ENCODE results near the gene AK5.
"Not testable (repeated sequence)": the region's sequence is repeated elsewhere in the genome, so short reads cannot be mapped to it uniquely, and the experiment has no call there.

AK5 gene

DNA sequence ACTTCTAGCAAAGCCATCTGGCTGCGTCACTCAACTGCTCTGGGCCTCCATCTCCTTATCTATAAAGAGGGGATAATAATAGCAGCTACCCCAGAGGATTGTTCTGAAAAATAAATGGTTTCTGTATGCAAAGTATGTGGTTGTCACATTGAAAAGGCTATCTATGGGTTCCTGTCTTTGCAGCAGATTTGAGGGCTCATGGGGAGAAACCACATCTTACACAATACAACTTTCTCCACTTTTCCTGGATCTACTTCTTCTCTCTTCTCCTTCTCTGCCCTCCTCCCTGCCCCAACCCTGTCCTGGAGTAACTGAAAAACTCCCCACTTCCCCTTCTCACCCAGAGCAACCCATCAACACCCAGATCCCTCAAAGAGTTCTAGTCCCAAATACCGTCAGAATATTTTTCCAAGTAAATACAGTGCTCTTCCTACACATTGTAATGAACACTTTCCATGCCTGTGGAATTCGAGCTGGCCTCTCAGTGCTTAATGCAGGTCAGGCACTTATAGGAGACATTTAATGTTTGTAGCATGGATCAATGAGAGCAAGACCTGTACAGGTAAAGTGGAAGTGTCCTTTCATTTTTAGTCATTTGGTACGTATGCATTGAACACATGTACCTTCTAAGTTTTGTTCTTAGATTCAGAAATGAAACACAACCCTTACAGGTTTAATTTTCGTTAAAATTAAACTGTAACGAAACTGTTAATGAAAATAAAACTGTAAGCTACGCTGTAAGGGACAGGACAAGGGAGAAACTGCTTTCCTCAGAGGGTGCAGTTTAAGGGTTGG, 131.9 kb downstream of the AK5 start:
- Histone ChIP-seq H3K9me3 (ENCODE audit: control extremely low read depth in 1 of 5, control insufficient read depth in 4 of 5, insufficient read depth in 2 of 5, low read depth in 1 of 5, low read length in 4 of 5) (peaks cover 0 to 9% (median 0%) of the 10 kb centered on the region in 5 experiments), H3K36me3 (ENCODE audit: control insufficient read depth in 4 of 4, insufficient read depth in 4 of 4, low read length in 3 of 4) (no peaks in the 10 kb centered on the region), H3K27ac (ENCODE audit: insufficient read depth in 1 of 2, low read depth in 1 of 2, low read length in 2 of 2, poor library complexity in 1 of 2, severe bottlenecking in 2 of 2) (no peak overlapping the region), H3K4me1 (ENCODE audit: control extremely low read depth in 1 of 4, control insufficient read depth in 4 of 4, insufficient read depth in 4 of 4, low read length in 3 of 4) (peaks cover 20 to 54% (median 37%) of the 10 kb centered on the region in 4 experiments), H3K4me3 (ENCODE audit: control insufficient read depth in 1 of 7, extremely low read depth in 1 of 7, insufficient read depth in 4 of 7, low read depth in 2 of 7, low read length in 6 of 7) (peak overlapping the region in 3 of 7 experiments; percentile 2 to 60 (median 39)), H3K27me3 (replicated peaks in 2 of 5; ENCODE audit: control insufficient read depth in 4 of 5, insufficient read depth in 5 of 5, low read length in 4 of 5) (no peaks in the 10 kb centered on the region)
- CTCF ChIA-PET, result interaction anchor here (1.1 kb wide), 1 partner anchor 22 kb away, joined by 3 read pairs; no protein-coding TSS in a partner anchor
- POLR2A ChIA-PET, result no interaction called here
- DNase-seq, result peak in 2 of 3 donors; percentile 55 to 57
- 43% methylated on average over 2 of the region's 7 CpGs for WGBS (ENCODE audit: insufficient coverage)

DNA sequence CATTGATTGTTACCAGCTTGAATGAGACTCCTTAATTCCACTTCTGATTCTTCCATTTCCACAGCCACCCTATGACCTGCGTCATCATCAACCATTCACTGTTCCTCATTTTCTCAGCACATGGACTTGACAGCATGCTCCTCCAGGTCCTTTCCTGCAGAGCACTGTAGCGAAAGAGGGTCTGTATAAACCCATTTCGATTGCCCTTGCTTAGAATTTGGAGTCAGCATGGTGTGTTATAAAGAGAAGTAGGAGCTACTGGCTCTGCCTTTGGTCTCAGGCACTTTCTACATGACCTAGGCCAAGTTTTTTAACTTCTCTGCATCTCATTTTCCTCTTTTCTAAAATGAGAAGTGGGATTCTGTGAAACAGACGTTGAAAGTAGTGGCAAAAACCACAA, 133.8 kb downstream of the AK5 start:
- Histone ChIP-seq H3K4me3 (ENCODE audit: control insufficient read depth in 1 of 7, extremely low read depth in 1 of 7, insufficient read depth in 4 of 7, low read depth in 2 of 7, low read length in 6 of 7) (no peak overlapping the region), H3K36me3 (ENCODE audit: control insufficient read depth in 4 of 4, insufficient read depth in 4 of 4, low read length in 3 of 4) (no peaks in the 10 kb centered on the region), H3K27me3 (replicated peaks in 2 of 5; ENCODE audit: control insufficient read depth in 4 of 5, insufficient read depth in 5 of 5, low read length in 4 of 5) (no peaks in the 10 kb centered on the region), H3K9me3 (ENCODE audit: control extremely low read depth in 1 of 5, control insufficient read depth in 4 of 5, insufficient read depth in 2 of 5, low read depth in 1 of 5, low read length in 4 of 5) (peaks cover 0 to 4% (median 0%) of the 10 kb centered on the region in 5 experiments), H3K27ac (ENCODE audit: insufficient read depth in 1 of 2, low read depth in 1 of 2, low read length in 2 of 2, poor library complexity in 1 of 2, severe bottlenecking in 2 of 2) (no peak overlapping the region), H3K4me1 (ENCODE audit: control extremely low read depth in 1 of 4, control insufficient read depth in 4 of 4, insufficient read depth in 4 of 4, low read length in 3 of 4) (peaks cover 20 to 57% (median 39%) of the 10 kb centered on the region in 4 experiments)
- ChIA-PET CTCF (interaction anchor here (0.6 kb wide), 1 partner anchor 254 kb away, joined by 3 read pairs; no protein-coding TSS in a partner anchor), POLR2A (no interaction called here)
- peak in 2 of 3 donors; percentile 34 to 55 for DNase-seq
- whole genome bisulfite sequencing (ENCODE audit: insufficient coverage), result no CpG with 5 or more reads among the region's 4 CpGs

DNA sequence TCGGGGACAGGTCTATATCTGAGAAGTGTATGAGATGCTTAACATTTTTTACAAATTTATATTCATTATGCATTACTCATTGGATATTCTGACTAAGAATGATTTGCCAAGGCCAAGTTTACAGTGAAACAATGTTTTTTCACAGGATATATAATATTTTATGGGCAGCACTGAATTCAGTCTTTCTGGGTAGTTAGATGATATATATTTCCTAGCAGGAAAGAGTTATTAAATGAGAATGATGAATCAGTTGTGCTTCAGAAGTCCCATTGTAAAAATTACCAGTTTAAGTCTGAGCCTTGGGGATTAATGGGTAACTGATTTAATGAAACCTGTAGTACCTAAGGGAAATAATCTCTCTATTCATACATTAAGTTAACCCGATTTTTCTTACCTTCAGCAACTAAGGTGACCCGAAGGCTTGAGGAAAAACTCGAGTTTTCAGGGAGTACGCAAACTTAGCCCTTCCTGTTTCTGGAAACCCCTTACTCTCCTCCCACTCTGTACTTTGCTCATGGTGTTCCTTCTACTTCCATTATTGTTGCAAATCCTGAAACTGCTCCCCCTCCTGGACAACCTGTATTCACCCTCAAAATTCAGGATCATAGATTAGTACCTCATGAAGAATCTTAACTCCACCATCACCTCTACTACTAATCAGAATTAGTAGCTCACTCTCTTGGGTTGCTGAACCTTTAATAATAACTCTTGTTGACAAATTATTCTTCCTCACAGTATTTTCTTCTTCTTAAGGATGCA, 135.1 kb downstream of the AK5 start:
- no peak overlapping the region for H3K27ac ChIP-seq (ENCODE audit: insufficient read depth in 1 of 2, low read depth in 1 of 2, low read length in 2 of 2, poor library complexity in 1 of 2, severe bottlenecking in 2 of 2)
- H3K4me1 ChIP-seq (ENCODE audit: control extremely low read depth in 1 of 4, control insufficient read depth in 4 of 4, insufficient read depth in 4 of 4, low read length in 3 of 4), result peaks cover 20 to 58% (median 42%) of the 10 kb centered on the region in 4 experiments
- peaks cover 0 to 4% (median 0%) of the 10 kb centered on the region in 5 experiments for H3K9me3 ChIP-seq (ENCODE audit: control extremely low read depth in 1 of 5, control insufficient read depth in 4 of 5, insufficient read depth in 2 of 5, low read depth in 1 of 5, low read length in 4 of 5)
- H3K27me3 ChIP-seq (replicated peaks in 2 of 5; ENCODE audit: control insufficient read depth in 4 of 5, insufficient read depth in 5 of 5, low read length in 4 of 5), result no peaks in the 10 kb centered on the region
- POLR2A ChIA-PET, result no interaction called here
- no peak for DNase-seq
- H3K4me3 ChIP-seq (ENCODE audit: control insufficient read depth in 1 of 7, extremely low read depth in 1 of 7, insufficient read depth in 4 of 7, low read depth in 2 of 7, low read length in 6 of 7), result no peak overlapping the region
- CTCF ChIA-PET, result no interaction called here
- WGBS (ENCODE audit: insufficient coverage), result 98% methylated on average over 4 of the region's 5 CpGs
- no peaks in the 10 kb centered on the region for H3K36me3 ChIP-seq (ENCODE audit: control insufficient read depth in 4 of 4, insufficient read depth in 4 of 4, low read length in 3 of 4)

DNA sequence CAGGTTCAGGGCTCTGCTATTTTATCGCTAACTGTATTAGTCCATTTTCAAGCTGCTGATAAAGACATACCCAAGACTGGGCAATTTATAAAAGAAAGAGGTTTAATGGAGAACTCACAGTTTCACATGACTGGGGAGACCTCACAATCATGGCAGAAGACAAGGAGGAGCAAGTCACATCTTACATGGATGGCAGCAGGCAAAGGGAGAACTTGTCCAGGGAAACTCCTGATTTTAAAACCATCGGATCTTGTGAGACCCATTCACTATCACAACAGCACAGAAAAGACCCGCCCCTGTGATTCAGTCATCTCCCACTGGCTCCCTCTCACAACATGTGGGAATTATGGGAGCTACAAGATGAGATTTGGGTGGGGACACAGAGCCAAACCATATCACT, 136.2 kb downstream of the AK5 start:
- CTCF ChIA-PET; H3K27ac ChIP-seq (ENCODE audit: insufficient read depth in 1 of 2, low read depth in 1 of 2, low read length in 2 of 2, poor library complexity in 1 of 2, severe bottlenecking in 2 of 2): not testable (repeated sequence)

DNA sequence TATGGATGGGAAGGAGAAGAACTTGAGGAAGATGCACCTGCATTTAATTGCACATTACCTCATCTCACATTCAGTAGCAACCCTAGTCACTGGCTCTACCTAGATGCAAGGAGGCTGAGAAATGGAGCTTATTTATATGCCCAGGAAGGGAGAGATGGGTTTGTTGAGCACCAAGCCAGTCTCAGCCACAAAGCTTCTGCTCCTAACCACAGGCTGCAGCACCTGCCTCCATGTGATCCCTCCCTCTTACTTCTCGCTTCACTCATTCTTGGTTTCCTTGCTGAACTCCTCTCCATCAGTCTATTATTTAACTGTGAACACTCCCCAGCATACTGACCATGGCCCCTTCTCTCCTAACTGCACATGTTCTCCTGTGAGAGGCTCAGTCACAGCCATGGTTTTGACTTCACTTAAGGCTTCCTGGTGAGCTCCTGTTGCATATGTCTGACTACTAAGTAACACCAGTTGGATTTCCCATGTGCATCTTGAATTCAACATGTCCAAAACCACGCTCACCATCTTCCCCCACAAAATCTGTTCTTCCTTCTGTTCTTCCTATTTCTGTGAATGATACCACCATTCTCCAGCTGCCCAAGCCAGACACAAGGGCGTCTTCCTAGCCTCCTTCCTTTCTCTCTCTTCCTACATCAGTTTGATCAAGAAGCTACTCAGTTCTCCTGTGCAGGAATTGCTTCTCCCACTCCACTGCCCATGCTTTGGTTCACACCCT, 139.8 kb downstream of the AK5 start:
- no peak overlapping the region for H3K27ac ChIP-seq (ENCODE audit: insufficient read depth in 1 of 2, low read depth in 1 of 2, low read length in 2 of 2, poor library complexity in 1 of 2, severe bottlenecking in 2 of 2)
- H3K4me3 ChIP-seq (ENCODE audit: control insufficient read depth in 1 of 7, extremely low read depth in 1 of 7, insufficient read depth in 4 of 7, low read depth in 2 of 7, low read length in 6 of 7), result no peak overlapping the region
- DNase-seq, result peak in 2 of 3 donors; percentile 29 to 45
- peaks cover 0 to 14% (median 9%) of the 10 kb centered on the region in 4 experiments for H3K4me1 ChIP-seq (ENCODE audit: control extremely low read depth in 1 of 4, control insufficient read depth in 4 of 4, insufficient read depth in 4 of 4, low read length in 3 of 4)
- no peaks in the 10 kb centered on the region for H3K27me3 ChIP-seq (replicated peaks in 2 of 5; ENCODE audit: control insufficient read depth in 4 of 5, insufficient read depth in 5 of 5, low read length in 4 of 5)
- WGBS (ENCODE audit: insufficient coverage), result 72% methylated on average over 3 of the region's 3 CpGs
- POLR2A ChIA-PET, result no interaction called here
- CTCF ChIA-PET, result interaction anchor here (0.7 to 1.1 kb wide), 2 partner anchors 10 to 13 kb away, joined by 3 read pairs; no protein-coding TSS in a partner anchor
- H3K36me3 ChIP-seq (ENCODE audit: control insufficient read depth in 4 of 4, insufficient read depth in 4 of 4, low read length in 3 of 4), result no peaks in the 10 kb centered on the region
- peaks cover 0 to 20% (median 7%) of the 10 kb centered on the region in 5 experiments for H3K9me3 ChIP-seq (ENCODE audit: control extremely low read depth in 1 of 5, control insufficient read depth in 4 of 5, insufficient read depth in 2 of 5, low read depth in 1 of 5, low read length in 4 of 5)

More for the DNA sequence above, 136.2 kb downstream of the AK5 start:
- 100% methylated on average over 1 of the region's 3 CpGs for WGBS (ENCODE audit: insufficient coverage)
- peaks cover 17 to 46% (median 32%) of the 10 kb centered on the region in 4 experiments for H3K4me1 ChIP-seq (ENCODE audit: control extremely low read depth in 1 of 4, control insufficient read depth in 4 of 4, insufficient read depth in 4 of 4, low read length in 3 of 4)
- DNase-seq; POLR2A ChIA-PET; H3K27me3 ChIP-seq (replicated peaks in 2 of 5; ENCODE audit: control insufficient read depth in 4 of 5, insufficient read depth in 5 of 5, low read length in 4 of 5); H3K4me3 ChIP-seq (ENCODE audit: control insufficient read depth in 1 of 7, extremely low read depth in 1 of 7, insufficient read depth in 4 of 7, low read depth in 2 of 7, low read length in 6 of 7); H3K36me3 ChIP-seq (ENCODE audit: control insufficient read depth in 4 of 4, insufficient read depth in 4 of 4, low read length in 3 of 4); H3K9me3 ChIP-seq (ENCODE audit: control extremely low read depth in 1 of 5, control insufficient read depth in 4 of 5, insufficient read depth in 2 of 5, low read depth in 1 of 5, low read length in 4 of 5): not testable (repeated sequence)

DNA sequence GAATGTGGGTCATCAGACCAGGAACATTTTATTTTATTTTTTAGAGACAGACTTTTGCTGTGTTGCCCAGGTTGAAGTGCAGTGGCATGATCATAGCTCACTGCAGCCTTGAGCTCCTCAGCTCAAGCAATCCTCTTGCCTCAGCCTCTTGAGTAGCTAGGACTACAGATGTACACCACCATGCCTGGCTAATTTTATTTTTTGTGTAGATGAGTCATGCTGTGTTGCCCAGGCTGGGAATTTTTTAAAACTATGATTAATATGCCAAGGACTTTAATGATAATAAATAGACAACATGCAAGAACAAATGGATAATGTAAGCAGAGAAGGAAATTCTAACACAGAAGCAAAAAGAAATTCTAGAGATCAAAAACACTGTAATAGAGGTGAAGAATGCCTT, 142.4 kb downstream of the AK5 start:
- POLR2A ChIA-PET, result no interaction called here

More for the DNA sequence above, 142.4 kb downstream of the AK5 start:
- no peak overlapping the region for H3K4me3 ChIP-seq (ENCODE audit: control insufficient read depth in 1 of 7, extremely low read depth in 1 of 7, insufficient read depth in 4 of 7, low read depth in 2 of 7, low read length in 6 of 7)
- peaks cover 0 to 8% (median 7%) of the 10 kb centered on the region in 4 experiments for H3K4me1 ChIP-seq (ENCODE audit: control extremely low read depth in 1 of 4, control insufficient read depth in 4 of 4, insufficient read depth in 4 of 4, low read length in 3 of 4)
- CTCF ChIA-PET, result no interaction called here
- no peak for DNase-seq
- H3K9me3 ChIP-seq (ENCODE audit: control extremely low read depth in 1 of 5, control insufficient read depth in 4 of 5, insufficient read depth in 2 of 5, low read depth in 1 of 5, low read length in 4 of 5), result peaks cover 3 to 32% (median 11%) of the 10 kb centered on the region in 5 experiments
- H3K27me3 ChIP-seq (replicated peaks in 2 of 5; ENCODE audit: control insufficient read depth in 4 of 5, insufficient read depth in 5 of 5, low read length in 4 of 5), result no peaks in the 10 kb centered on the region
- H3K36me3 ChIP-seq (ENCODE audit: control insufficient read depth in 4 of 4, insufficient read depth in 4 of 4, low read length in 3 of 4), result no peaks in the 10 kb centered on the region
- H3K27ac ChIP-seq (ENCODE audit: insufficient read depth in 1 of 2, low read depth in 1 of 2, low read length in 2 of 2, poor library complexity in 1 of 2, severe bottlenecking in 2 of 2), result no peak overlapping the region

All from common myeloid progenitor, CD34-positive (primary cell).